ENCODE results near the gene SH2D2A.
A peak's percentile ranks its signal among the peaks of the same experiment; 100 is the strongest.

The SH2D2A gene

GRCh38 chr1:156803086-156803851 is 13.4 kb downstream of the SH2D2A start:
- DNase-seq (ENCODE audit: low read depth) = no peak

- no peak for DNase-seq (ENCODE audit: low read depth)
Observed at GRCh38 chr1:156802421-156802935, 14.2 kb downstream of the SH2D2A start.

GRCh38 chr1:156801409-156802121 is 15.1 kb downstream of the SH2D2A start:
- DNase-seq (ENCODE audit: low read depth) = no peak

GRCh38 chr1:156797212-156797871 is 19.3 kb downstream of the SH2D2A start:
- DNase-seq (ENCODE audit: low read depth) = peak; percentile 42

GRCh38 chr1:156796340-156797097 is 20.1 kb downstream of the SH2D2A start:
- DNase-seq (ENCODE audit: low read depth) = no peak

- no peak for DNase-seq (ENCODE audit: low read depth)
Observed at GRCh38 chr1:156795787-156796186, 20.9 kb downstream of the SH2D2A start.

- no peak for DNase-seq (ENCODE audit: low read depth)
Observed at GRCh38 chr1:156795374-156795733, 21.3 kb downstream of the SH2D2A start.

GRCh38 chr1:156794506-156795373 is 21.9 kb downstream of the SH2D2A start:
- no peak for DNase-seq (ENCODE audit: low read depth)

GRCh38 chr1:156789621-156790318 is 26.9 kb downstream of the SH2D2A start:
- no peak for DNase-seq (ENCODE audit: low read depth)

GRCh38 chr1:156788136-156788535 is 28.5 kb downstream of the SH2D2A start:
- DNase-seq (ENCODE audit: low read depth) = no peak

- DNase-seq (ENCODE audit: low read depth) = no peak
Observed at GRCh38 chr1:156786640-156787039, 30.0 kb downstream of the SH2D2A start.

GRCh38 chr1:156785458-156785857 is 31.2 kb downstream of the SH2D2A start:
- no peak for DNase-seq (ENCODE audit: low read depth)

GRCh38 chr1:156781585-156782186 is 35.0 kb downstream of the SH2D2A start:
- DNase-seq (ENCODE audit: low read depth) = no peak

GRCh38 chr1:156777573-156777972 is 39.1 kb downstream of the SH2D2A start:
- no peak for DNase-seq (ENCODE audit: low read depth)

GRCh38 chr1:156776942-156777341 is 39.7 kb downstream of the SH2D2A start:
- no peak for DNase-seq (ENCODE audit: low read depth)

GRCh38 chr1:156775799-156776198 is 40.8 kb downstream of the SH2D2A start:
- DNase-seq (ENCODE audit: low read depth) = no peak

GRCh38 chr1:156773607-156774006 is 43.0 kb downstream of the SH2D2A start:
- no peak for DNase-seq (ENCODE audit: low read depth)

GRCh38 chr1:156772728-156773497 is 43.7 kb downstream of the SH2D2A start:
- no peak for DNase-seq (ENCODE audit: low read depth)

- DNase-seq (ENCODE audit: low read depth) = no peak
Observed at GRCh38 chr1:156772222-156772621, 44.4 kb downstream of the SH2D2A start.

Measured in activated T-cell treated with anti-CD3 and anti-CD28 coated beads for 1 hour (primary cell).